H4 (cell line): ENCODE results near the gene DLAT. TPM values are rescaled to one million over a fixed set of nuclear protein-coding genes. Genes with fewer than 3 reads are reported as not detected.

Source experiments
- DNase-seq: peaks from one replicate; pipeline ENCODE4 v3.0.0-alpha.2; 2015; ENCODE audit warnings: low spot score
- total RNA-seq: library from RNA; depleted of rRNA; stranded (reverse); fragments of >200 nt; shearing (Covaris generic); gene quantifications from 2 replicates; pipeline ENCODE4 v1.2.3, GENCODE V29; 2014; rRNA removed

DLAT gene
- 49.0 and 53.2 TPM in 2 replicates for total RNA-seq

DNA sequence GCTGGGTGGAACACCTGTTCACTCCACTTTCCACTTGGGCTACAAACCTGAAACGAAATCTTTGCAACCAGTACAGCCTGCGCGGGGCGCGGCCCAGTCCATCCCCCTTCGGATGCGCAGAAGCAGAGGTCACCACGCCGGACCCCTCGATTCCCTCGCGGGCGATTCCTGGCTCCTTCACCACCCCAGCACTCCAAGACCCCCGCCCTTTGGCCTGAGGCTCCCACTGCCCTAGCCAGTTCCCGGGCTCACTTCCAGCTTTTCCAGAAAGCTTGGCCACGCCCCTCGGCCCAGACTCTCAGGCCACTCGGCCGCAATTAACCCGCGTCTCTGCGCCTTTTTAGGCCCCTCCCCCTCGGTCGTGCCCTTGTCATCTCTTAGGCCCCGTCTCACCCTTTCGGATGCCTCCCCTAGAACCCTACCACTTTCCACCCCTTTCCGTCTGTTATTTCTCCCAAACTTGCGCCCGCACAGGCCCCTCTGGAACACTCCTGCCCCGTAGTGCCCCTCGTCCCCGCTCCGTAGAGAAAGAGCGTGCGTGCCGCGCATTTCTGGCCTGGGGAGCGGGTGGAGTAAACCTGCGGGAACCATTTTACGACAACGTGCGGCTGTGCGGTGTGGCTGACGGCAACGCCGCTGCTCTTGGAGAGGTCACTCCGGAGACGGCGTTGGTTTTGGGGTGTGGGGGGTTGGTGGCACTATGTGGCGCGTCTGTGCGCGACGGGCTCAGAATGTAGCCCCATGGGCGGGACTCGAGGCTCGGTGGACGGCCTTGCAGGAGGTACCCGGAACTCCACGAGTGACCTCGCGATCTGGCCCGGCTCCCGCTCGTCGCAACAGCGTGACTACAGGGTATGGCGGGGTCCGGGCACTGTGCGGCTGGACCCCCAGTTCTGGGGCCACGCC is at the start of gene DLAT:
Gene DLAT (plus strand): TSS at position 636 of the 906 bp plus-strand sequence. CDS start 65 bp downstream, at position 701.
- peak; percentile 75 for DNase-seq

DNA sequence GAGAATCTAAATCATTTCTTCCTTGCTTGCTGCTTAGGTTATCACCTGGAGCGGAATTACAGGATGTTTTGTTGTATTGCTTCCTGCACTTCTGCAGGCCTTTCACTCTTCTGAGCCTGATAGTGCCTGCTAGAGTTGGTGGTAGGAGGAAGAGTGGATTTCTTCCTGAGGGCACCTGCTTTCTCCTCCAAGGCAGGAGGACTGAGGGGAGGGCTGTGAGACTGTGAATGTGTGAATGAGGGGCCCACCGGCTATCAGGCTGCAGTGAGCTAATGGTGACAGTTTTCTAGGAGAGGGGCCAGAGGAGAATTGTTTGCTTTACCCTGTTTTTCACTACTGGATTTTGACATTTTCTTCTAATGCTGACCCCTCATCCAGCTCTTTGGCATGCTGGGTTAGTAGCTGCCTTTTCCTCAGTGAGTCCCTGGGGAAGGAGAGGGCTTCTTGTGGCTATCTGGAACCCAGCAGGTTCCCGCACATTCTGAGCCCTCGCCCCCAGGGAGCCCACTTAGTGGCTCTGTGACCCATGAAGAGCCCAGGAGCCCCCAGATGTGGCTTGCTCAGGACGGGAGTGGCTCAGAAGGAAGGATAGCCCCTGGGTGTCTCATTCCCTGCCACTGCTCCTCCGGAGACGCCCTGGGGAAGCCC is 49.0 kb upstream of the DLAT start:
- no peak for DNase-seq

DNA sequence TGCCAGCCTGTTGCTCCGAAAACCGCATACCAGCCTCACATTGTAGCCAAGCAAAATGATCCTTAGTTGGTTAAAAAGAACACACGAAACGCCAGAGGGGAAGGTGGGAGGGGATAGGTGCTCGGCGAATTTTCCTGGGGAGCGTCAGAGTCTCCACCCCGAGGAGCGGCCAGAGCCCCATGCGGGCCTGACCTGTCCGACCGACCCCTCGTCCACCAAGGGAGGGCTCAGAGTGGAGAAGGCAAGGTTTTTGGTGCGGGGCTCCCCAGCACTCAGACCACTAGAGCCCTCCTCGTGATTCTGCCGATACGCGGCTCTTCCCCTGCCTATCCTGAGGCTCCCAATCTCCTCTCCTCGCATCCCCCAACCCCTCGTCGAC is 48.5 kb upstream of the DLAT start:
- DNase-seq = no peak

DNA sequence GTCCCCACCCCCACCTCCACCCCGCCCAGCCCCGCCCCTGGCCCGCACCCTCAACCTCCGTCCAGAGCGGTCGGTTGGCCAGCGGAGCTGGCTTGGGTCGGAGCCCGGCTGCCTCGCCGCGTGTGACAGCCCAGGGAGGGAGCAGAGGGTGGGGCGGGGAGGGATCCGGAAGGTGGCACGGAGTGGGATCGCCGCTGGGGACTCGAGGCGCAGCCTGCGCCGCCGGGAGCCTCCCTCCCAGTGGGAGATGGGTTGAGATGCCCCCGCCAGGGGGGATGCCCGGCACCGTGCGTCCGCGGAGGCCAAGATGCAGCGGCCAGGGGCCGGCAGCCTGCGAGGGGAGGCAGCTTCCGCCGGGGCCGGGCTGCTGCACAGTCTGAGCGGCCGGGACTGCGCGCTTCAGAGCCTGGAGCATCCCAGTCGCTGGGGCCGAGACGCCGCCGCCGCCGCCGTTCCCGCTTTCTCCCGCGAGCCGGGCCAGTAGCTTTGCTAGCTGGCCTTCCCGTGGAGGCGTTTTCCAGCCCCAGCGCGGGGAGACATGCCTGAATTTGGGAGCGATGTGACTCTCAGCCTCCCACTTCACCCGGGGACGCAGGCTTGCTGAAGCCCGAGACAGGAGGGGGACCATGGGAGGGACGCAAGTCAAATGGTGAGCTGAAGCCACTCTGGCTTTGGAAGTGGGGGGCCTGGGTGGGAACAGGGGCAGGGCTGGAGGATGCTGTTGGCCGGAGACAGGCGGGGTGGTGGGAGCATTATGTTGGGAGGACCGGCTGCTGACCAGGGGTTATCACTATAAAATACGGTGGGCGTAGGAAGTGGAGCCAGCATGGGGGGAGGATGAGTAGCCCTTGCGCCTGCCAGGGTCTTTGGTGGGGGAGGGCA is 47.8 kb upstream of the DLAT start:
- DNase-seq = no peak

DNA sequence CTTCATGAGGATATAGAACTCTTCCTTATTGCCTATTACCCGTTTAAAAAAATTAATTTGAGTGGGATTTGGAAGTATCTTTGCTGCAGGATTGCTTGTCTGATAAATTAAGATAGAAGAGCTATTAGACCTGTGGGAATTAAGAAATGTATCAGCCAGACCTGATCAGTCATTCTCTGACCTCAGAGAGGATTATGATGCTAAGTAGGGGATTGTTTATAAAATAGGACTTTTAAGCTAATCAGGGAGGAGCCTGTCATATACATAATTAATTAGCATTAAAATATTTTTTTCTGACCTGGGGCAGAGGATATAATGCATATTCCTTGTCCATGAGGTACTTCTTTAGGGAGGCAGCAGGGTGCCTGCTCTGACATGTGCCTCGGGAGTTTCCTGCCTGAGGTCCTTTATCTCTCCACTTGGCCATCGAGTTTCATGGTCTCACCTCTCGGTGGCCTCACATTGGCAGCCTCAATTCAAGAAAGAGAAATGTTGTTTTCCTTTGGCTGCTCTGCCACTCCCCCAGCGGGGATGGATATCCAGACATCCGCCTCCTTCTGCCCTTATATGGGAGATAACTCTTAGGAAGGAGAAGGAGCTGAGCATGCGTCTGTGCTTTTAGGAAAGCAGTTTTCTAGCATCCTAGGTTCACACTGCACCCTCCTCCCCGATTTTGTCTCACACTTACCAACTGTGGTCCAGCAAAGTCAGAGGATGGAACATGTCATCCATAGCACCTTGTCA is 47.0 kb upstream of the DLAT start:
- no peak for DNase-seq

DNA sequence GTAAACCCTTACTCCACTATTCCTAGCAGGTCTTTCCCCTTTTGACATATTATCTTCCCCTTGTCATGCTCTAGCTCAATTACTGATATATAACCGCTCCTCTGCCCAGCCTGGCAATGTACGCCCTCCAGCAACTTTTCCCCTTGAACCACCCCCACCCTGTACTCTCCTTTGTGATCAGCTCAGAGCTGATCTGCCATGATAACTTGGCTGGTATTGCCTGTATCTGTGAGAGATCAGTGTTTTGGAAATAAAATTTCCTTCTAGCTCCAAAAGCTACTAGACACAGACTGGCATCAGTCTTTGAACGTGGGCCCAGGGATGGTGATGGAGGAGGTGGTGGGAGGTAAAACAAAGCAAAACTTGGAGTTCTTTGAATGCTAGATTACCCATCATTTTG is 45.1 kb upstream of the DLAT start:
- DNase-seq = no peak

DNA sequence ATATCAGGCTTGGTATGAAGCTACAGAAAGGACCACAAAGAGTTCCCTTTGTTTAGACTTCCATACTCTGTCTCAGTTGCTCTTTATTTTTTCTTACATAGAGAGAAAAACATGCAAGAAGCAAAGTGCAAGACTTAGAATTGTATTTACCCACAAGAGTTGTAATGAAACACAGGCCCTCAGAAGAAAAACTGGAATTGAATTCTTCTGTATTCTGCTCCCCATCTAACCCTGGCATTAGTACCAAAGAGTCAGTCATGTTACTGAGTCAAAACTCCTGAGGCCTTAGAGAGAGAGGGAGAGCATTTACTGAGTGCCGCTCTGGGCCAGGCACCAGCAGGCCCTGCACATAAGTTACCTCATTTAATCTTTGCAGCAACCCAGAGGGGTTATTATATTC is 43.9 kb upstream of the DLAT start:
- no peak for DNase-seq

DNA sequence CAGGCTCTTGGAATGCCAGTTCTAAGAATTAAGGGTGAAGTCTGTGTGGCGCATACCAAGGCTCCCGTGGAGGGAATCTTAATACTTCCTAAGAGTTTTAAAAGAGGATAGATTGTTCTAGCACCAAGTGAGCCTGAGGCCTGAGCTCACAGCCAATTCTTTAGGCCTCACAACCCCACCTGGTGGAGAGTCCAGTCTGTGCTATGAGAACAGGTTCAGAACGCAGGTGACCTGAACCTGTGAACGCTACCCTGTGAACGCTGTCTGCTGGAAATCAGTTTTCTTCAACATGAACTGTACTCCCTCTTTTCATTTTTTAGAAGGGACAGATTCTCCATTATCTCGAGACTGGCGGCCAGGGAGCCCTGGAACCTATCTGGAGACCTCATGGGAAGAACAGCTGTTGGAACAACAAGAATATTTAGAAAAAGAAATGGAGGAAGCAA is 43.2 kb upstream of the DLAT start:
- no peak for DNase-seq

DNA sequence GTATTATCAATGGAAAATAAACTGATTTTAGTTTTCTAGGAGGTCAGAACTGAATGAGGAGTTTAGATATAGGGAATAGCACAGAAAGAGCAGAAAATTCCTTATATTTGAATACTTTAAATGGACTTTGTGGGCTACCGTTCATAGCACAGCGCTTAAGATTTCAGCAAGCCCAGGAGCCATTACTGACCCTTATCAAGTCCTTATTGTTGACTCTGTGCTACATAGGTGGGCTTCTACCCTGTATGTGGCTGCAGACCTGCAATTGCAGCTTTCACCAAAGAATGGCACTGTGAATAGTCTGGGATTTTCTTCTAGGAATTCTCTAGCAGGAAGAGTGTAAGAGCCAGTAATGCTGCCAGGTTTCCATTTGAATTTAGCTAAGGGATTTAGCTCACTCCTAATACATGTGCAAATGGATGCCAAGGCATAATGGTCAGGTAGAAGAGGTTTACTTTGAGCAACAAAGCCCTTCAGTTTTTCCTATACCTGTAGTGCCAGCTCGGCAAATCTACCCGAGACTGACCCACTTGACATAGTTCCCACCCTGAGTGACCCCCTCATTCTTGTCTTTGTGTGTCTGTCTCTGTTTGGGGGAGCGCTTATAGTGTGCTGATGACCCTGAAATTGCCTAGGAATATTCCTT is 42.5 kb upstream of the DLAT start:
- DNase-seq = no peak

DNA sequence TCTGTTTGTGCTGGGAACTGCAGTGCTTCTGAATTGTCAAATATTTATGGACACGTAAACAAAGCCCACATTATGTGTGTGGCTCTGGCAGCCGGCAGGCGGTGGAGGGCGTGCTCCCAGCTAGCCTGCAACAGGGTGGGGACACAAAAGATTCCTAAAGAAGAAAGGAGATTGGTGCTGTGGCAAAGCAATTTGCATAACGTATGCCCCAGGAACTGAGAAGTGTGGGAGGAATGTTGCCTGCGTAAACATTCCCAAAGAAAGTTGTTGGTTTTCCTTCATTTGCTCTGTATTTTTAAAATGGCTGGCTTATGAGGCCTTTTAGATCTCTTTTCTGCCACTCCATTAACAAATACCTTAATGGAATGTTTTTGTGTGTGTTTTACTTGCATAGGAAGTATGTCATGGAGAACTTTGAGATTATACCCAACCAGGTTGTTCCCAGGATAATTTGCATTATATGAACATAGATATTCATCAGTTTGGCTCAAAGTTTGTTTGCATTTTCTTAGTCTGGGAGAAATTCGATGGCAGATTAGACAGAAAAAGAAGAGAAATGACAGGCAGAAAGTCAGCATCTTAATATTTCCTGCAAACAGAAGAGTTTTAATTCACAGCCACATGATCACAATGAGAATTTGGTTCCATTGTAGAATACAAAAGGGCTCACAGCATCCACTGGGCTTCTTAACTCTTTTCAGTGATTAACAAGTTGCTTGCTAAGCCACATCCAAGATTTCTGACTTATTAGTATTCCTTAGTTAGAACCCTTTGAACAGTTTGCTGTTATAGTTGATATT is 41.8 kb upstream of the DLAT start:
- peak; percentile 91 for DNase-seq

DNA sequence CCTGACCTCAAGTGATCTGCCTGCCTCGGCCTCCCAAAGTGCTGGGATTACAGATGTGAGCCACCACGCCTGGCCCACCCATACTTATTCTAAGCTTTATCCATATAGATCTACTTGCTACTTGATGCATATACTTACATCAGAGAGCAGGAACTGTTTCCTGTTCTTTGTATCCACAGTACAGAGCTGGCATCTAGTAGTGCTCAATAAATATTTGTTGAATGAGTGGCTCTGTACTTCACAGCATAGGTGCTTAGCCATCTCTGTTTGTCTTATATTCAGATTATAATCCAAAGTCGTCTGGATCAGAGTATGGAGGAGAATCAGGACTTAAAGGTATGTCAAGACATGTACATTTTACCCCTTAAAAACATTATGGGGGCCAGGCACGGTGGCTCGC is 38.6 kb upstream of the DLAT start:
- DNase-seq = no peak

DNA sequence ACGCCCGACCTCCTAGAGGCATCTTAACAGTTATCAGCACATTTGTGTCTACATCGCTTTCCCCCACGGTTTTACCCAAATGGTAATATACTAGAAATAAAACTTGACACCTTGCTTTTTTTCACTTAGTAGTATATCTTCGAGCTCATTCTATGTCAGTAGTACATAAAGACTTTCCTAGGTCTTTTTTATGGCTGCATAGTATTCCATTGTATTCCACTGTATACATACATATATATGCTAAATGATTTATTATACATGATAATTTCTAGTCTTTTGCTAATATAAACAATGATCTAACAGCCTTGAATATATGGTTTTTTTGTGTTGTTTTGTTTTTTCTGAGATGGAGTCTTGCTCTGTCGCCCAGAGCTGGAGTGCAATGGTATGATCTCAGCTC is 34.8 kb upstream of the DLAT start:
- DNase-seq = no peak

DNA sequence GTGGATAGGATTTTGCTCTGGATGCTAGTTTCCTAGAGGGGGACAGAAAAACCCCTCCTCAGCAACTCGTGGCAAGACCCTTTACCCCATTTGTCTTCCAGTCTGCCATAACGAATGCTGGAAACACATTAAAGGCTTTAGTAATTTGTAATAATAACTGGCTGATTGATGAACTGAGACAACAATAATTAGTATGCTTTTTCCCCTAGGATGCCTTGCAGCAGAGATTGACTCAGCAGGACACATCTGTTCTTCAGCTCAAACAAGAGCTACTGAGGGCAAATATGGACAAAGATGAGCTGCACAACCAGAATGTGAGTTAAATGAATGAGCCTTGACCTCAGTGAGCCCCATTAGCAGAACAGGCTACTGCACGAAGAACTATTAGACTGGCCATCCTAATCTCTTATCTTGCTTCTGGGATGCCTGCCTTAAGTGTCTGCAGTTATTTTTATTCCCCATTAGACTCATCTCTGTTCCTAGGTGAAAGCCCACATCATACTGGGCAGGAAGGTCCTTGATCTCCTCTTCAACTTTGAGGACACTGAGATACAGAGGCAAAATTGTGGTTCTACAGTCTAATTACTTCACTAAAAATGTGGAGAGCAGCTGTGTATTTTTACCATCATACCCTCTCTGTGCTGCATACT is 32.9 kb upstream of the DLAT start:
- DNase-seq = no peak

DNA sequence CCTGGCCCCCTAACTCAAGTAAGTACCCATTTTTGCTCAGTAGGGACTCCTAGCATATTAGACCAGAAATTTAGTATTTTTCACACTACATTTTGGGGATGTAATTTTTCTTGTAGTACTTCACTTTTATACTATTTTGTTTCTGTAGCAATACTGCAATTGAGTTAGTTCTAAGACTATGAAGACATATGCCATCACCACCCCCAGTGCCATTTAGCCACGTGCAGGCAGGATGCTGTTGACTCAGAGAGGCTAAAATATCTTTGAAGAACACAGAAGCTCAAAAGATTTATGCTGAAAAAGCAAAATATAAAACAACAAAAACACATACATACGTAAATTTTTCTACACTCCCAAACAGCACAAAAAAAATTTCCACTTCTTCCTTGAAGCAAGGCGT is 29.1 kb upstream of the DLAT start:
- no peak for DNase-seq

DNA sequence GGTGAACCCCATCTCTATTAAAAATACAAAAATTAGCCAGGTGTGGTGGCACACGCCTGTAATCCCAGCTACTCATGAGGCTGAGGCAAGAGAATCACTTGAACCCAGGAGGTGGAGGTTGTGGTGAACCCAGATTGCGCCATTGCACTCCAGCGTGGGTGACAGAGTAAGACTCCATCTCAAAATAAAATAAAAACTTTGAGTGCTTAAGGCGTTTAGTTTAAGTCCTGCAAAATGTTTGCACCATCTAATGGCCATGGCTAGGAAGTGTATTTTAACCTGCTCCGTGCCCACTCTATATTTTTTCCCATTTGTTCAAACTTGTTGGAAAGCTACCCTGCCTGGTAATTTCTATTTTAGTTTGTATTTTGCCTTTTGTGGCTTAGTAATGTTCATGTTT is 28.5 kb upstream of the DLAT start:
- DNase-seq = peak; percentile 40

DNA sequence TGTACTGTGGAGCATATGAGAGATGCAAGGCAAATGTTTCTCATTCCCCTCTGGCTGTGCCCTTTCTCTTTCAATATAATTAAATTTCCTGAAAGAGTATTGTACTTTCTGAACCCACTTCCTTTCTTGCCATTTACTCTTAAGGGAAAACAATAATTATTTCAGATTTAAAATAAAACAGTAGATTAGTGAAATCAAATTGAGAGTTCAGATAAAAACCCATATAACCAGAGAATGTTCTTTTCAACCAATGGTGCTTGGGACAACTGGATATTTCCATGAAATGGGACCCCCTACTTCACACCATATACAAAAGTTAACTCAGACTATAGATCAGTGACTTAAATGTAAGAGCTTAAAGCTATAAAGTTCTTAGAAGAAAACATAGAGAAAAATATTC is 26.1 kb upstream of the DLAT start:
- DNase-seq = no peak

DNA sequence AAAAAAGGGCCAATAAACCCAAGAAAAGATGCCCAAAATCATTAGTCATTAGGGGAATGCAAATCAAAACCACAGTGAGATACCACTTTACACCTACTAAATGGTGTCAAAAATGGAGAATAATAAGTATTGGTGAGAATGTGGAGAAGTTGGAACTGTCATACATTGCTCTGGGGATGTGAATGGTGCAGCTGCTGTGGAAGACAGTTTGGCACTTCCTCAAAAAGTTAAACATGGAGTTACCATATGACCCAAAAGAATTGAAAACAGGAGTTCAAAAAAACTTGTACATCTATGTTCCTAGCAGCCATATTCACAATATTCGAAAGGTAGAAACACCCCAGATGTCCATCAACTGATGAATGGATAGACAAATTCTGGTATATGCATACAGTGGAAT is 24.5 kb upstream of the DLAT start:
- no peak for DNase-seq

DNA sequence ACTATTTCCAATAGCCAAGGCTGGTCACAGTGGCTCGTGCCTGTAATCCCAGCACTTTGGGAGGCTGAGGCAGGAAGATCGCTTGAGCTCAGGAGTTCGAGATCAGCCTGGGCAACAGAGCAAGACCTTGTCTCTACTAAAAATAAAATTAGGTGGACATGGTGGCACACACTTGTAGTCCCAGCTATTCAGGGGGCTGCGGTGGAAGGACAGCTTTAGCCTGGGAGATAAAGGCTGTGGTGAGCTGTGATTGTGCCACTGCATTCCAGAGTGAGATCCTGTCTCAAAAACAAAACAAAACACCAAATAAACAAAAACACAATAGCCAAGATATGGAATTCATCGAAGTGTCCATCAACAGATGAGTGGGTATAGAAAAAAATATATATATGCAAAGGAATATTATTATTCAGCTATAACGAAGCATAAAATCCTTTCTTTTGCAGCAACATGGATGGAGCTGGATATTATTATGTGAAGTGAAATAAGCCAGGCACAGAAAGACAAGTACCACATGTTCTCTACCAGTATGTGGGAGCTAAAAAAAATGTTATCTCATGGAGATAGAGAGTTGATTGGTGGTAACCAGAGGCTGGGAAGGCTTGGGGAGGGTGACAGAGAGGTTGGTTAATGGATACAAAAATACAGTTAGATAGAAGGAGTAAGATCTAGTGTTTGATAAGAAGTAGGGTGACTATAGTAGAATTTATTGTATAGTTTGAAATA is 22.6 kb upstream of the DLAT start:
- no peak for DNase-seq

DNA sequence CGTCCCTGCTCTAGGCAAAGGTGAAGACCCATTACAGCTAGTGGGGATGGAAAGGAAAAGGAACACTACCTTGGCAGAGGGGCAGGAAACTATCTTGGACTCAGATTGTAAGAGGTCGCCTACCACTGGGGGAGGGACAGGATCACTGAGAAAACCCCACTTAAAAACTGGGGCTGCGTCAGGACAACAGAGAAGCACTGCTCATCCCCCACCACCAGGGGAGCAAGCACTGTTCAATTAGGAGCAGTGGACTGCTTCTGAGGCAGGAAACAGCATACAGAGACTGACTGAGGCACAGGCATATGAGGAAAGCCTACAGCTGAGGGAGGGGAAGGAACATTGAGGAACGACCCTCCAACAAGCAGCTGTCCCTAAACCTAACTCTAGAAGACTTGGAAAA is 20.8 kb upstream of the DLAT start:
- no peak for DNase-seq
